ENCODE results near the gene HCN4. TPM values are rescaled to one million over a fixed set of nuclear protein-coding genes. Genes with fewer than 3 reads are reported as not detected.

HCN4 gene
- total RNA-seq, 1 donor from 2014 or later, result 3.8 TPM

- Mint-ChIP-seq H3K4me1 (ENCODE audit: unreplicated experiment) (no peaks in the 10 kb centered on the region), H3K27me3 (peaks cover 59% of the 10 kb centered on the region), H3K4me3 (no peak overlapping the region), H3K36me3 (no peaks in the 10 kb centered on the region), H3K9me3 (peaks cover 5% of the 10 kb centered on the region), H3K27ac (no peak overlapping the region)
- no peak for DNase-seq (ENCODE audit: extremely low spot score, unreplicated experiment)
- TF ChIP-seq CTCF (conservative IDR thresholded peaks at IDR 0.05), result no peak
These were observed 17.5 kb upstream of the HCN4 start for GRCh38 chr15:73386238-73386637.

- H3K4me1 Mint-ChIP-seq (ENCODE audit: unreplicated experiment), result no peaks in the 10 kb centered on the region
- peaks cover 8% of the 10 kb centered on the region for H3K9me3 Mint-ChIP-seq
- DNase-seq (ENCODE audit: extremely low spot score, unreplicated experiment), result no peak
- H3K36me3 Mint-ChIP-seq, result no peaks in the 10 kb centered on the region
- H3K4me3 Mint-ChIP-seq, result no peak overlapping the region
- no peak for TF ChIP-seq CTCF (conservative IDR thresholded peaks at IDR 0.05)
- H3K27ac Mint-ChIP-seq, result no peak overlapping the region
- peaks cover 63% of the 10 kb centered on the region for H3K27me3 Mint-ChIP-seq
These were observed 16.4 kb upstream of the HCN4 start for GRCh38 chr15:73385205-73385604.

GRCh38 chr15:73383310-73384189 lies 14.8 kb upstream of the HCN4 start:
- Mint-ChIP-seq H3K27me3 (peaks cover 73% of the 10 kb centered on the region), H3K4me3 (no peak overlapping the region), H3K9me3 (peaks cover 7% of the 10 kb centered on the region), H3K4me1 (ENCODE audit: unreplicated experiment) (no peaks in the 10 kb centered on the region), H3K27ac (no peak overlapping the region), H3K36me3 (no peaks in the 10 kb centered on the region)
- TF ChIP-seq CTCF (conservative IDR thresholded peaks at IDR 0.05), result no peak
- no peak for DNase-seq (ENCODE audit: extremely low spot score, unreplicated experiment)

GRCh38 chr15:73382115-73382514 lies 13.4 kb upstream of the HCN4 start:
- DNase-seq (ENCODE audit: extremely low spot score, unreplicated experiment), result no peak
- Mint-ChIP-seq H3K27ac (no peak overlapping the region), H3K4me1 (ENCODE audit: unreplicated experiment) (no peaks in the 10 kb centered on the region), H3K9me3 (peaks cover 4% of the 10 kb centered on the region), H3K27me3 (peaks cover 69% of the 10 kb centered on the region), H3K36me3 (no peaks in the 10 kb centered on the region), H3K4me3 (no peak overlapping the region)
- TF ChIP-seq CTCF (conservative IDR thresholded peaks at IDR 0.05), result no peak

GRCh38 chr15:73380661-73381060 lies 11.9 kb upstream of the HCN4 start:
- Mint-ChIP-seq H3K36me3 (no peaks in the 10 kb centered on the region), H3K27me3 (peaks cover 75% of the 10 kb centered on the region), H3K4me3 (no peak overlapping the region), H3K9me3 (peaks cover 4% of the 10 kb centered on the region), H3K27ac (no peak overlapping the region), H3K4me1 (ENCODE audit: unreplicated experiment) (no peaks in the 10 kb centered on the region)
- TF ChIP-seq CTCF (conservative IDR thresholded peaks at IDR 0.05), result no peak
- no peak for DNase-seq (ENCODE audit: extremely low spot score, unreplicated experiment)
